ENCODE results near the gene DNAJC1.
"Not testable (repeated sequence)": the region's sequence is repeated elsewhere in the genome, so short reads cannot be mapped to it uniquely, and the experiment has no call there.

DNAJC1 gene

GRCh38 chr10:22003177-22003963, at the start of gene DNAJC1:
Gene DNAJC1, minus strand, starts transcription at chr10:22003730. Its CDS starts 296 bp downstream, at chr10:22003434.
- peak; percentile 89 for DNase-seq

- no peak for DNase-seq
Observed at GRCh38 chr10:22053048-22053447, 49.5 kb upstream of the DNAJC1 start.

GRCh38 chr10:22049635-22050034, 46.1 kb upstream of the DNAJC1 start:
- DNase-seq = no peak

- no peak for DNase-seq
Observed at GRCh38 chr10:22047812-22048211, 44.3 kb upstream of the DNAJC1 start.

GRCh38 chr10:22043327-22043633, 39.8 kb upstream of the DNAJC1 start:
- DNase-seq = no peak

- DNase-seq = no peak
Observed at GRCh38 chr10:22042557-22043326, 39.2 kb upstream of the DNAJC1 start.

- DNase-seq = no peak
Observed at GRCh38 chr10:22034333-22034732, 30.8 kb upstream of the DNAJC1 start.

GRCh38 chr10:22032268-22032667, 28.7 kb upstream of the DNAJC1 start:
- not testable (repeated sequence) for DNase-seq

- no peak for DNase-seq
Observed at GRCh38 chr10:22030421-22030820, 26.9 kb upstream of the DNAJC1 start.

GRCh38 chr10:22029445-22030236, 26.1 kb upstream of the DNAJC1 start:
- no peak for DNase-seq

- no peak for DNase-seq
Observed at GRCh38 chr10:22027364-22028238, 24.1 kb upstream of the DNAJC1 start.

GRCh38 chr10:22026287-22026686, 22.8 kb upstream of the DNAJC1 start:
- DNase-seq = no peak

- no peak for DNase-seq
Observed at GRCh38 chr10:22023508-22023907, 20.0 kb upstream of the DNAJC1 start.

GRCh38 chr10:22022257-22023032, 18.9 kb upstream of the DNAJC1 start:
- no peak for DNase-seq

- DNase-seq = not testable (repeated sequence)
Observed at GRCh38 chr10:22021144-22021543, 17.6 kb upstream of the DNAJC1 start.

GRCh38 chr10:22017283-22018020, 13.9 kb upstream of the DNAJC1 start:
- DNase-seq = no peak

GRCh38 chr10:22016046-22016705, 12.6 kb upstream of the DNAJC1 start:
- DNase-seq = no peak

- DNase-seq = no peak
Observed at GRCh38 chr10:22010973-22011408, 7.5 kb upstream of the DNAJC1 start.

GRCh38 chr10:22010539-22010938, 7.0 kb upstream of the DNAJC1 start:
- no peak for DNase-seq

- DNase-seq = no peak
Observed at GRCh38 chr10:22006379-22006884, 2.9 kb upstream of the DNAJC1 start.

Data from NCI-H2227 treated with DMSO at 0.1 percent for 48 hours (cell line).